HEK293 (cell line): ENCODE measurements around the gene SMARCA2.
A peak's percentile ranks its signal among the peaks of the same experiment; 100 is the strongest.

ENCODE experiments used
- CTCF ChIA-PET: fragments of 350-600 bp; formaldehyde crosslinking; extraction: SDS; loops from one replicate; lab custom pipeline; 2021; ENCODE audit warnings: antibody characterized with exemption; lab: Yijun Ruan, JAX
- POLR2A ChIA-PET: fragments of 300-600 bp; formaldehyde crosslinking; extraction: SDS; loops from one replicate; lab custom pipeline; 2020; ENCODE audit warnings: antibody characterized with exemption, inconsistent platforms; lab: Yijun Ruan, JAX
- H3K27ac ChIP-seq: fragments of 200-500 bp; sonication (Bioruptor generic); 2 replicates; pipeline ENCODE4 v1.5.1; 2014; ENCODE audit warnings: low read depth, low read length, control low read depth, inconsistent platforms; ENCODE audit errors: extremely low read depth
- H3K36me3 ChIP-seq, 2 experiments: fragments of 200-500 bp in 1 of 2; sonication (Bioruptor generic) in 1 of 2; 1 replicate in 1 of 2; 2 replicates in 1 of 2; pipeline ENCODE4 v1.5.1; 2014 to 2017; ENCODE audit warnings: inconsistent platforms in 2 of 2, low read length in 2 of 2; ENCODE audit not compliant: control insufficient read depth in 2 of 2, insufficient read depth in 1 of 2
- H3K4me1 ChIP-seq: fragments of 200-500 bp; sonication (Bioruptor generic); 2 replicates; pipeline ENCODE4 v1.5.1; 2014; ENCODE audit warnings: mild to moderate bottlenecking, low read length, inconsistent platforms; ENCODE audit not compliant: control insufficient read depth, insufficient read depth
- H3K4me3 ChIP-seq: 2 replicates; pipeline ENCODE4 v1.5.1; 2011; ENCODE audit warnings: low read depth, mild to moderate bottlenecking, control low read depth, low read length, moderate library complexity
- H3K9me3 ChIP-seq: fragments of 200-500 bp; sonication (Bioruptor generic); 2 replicates; pipeline ENCODE4 v1.5.1; 2014; ENCODE audit warnings: low read depth, low read length, inconsistent platforms; ENCODE audit not compliant: control insufficient read depth, insufficient read depth
- ELK4 ChIP-seq: IDR thresholded peaks from 2 replicates; pipeline ENCODE4 v1.6.1; 2011; ENCODE audit warnings: mild to moderate bottlenecking, low read depth, low read length, borderline replicate concordance
- KLF16 ChIP-seq: fragments of 450-650 bp; formaldehyde crosslinking; IDR thresholded peaks from 2 replicates; pipeline ENCODE4 v1.5.1; 2017; ENCODE audit warnings: missing biosample characterization, missing genetic modification characterization
- PRDM6 ChIP-seq: fragments of 450-650 bp; formaldehyde crosslinking; IDR thresholded peaks from 2 replicates; pipeline ENCODE4 v1.5.1; 2017; ENCODE audit warnings: missing biosample characterization, missing genetic modification characterization
- YY1 ChIP-seq: fragments of 450-650 bp; formaldehyde crosslinking; IDR thresholded peaks from 2 replicates; pipeline ENCODE4 v1.5.1; 2018; ENCODE audit warnings: missing biosample characterization, missing genetic modification characterization
- ZBTB1 ChIP-seq: fragments of 450-650 bp; formaldehyde crosslinking; IDR thresholded peaks from 2 replicates; pipeline ENCODE4 v1.5.1; 2016; ENCODE audit warnings: missing biosample characterization, missing genetic modification characterization
- ZBTB11 ChIP-seq: fragments of 450-650 bp; formaldehyde crosslinking; conservative IDR thresholded peaks from 2 replicates; pipeline ENCODE4 v1.5.1; 2016; ENCODE audit warnings: low read depth, missing biosample characterization, missing genetic modification characterization
- ZBTB17 ChIP-seq: fragments of 450-650 bp; formaldehyde crosslinking; IDR thresholded peaks from 2 replicates; pipeline ENCODE4 v1.5.1; 2016; ENCODE audit warnings: missing biosample characterization, missing genetic modification characterization
- ZBTB49 ChIP-seq: fragments of 450-650 bp; formaldehyde crosslinking; IDR thresholded peaks from 2 replicates; pipeline ENCODE4 v1.5.1; 2016; ENCODE audit warnings: missing biosample characterization, missing genetic modification characterization, low read depth
- ZNF10 ChIP-seq: fragments of 450-650 bp; formaldehyde crosslinking; IDR thresholded peaks from 2 replicates; pipeline ENCODE4 v1.5.1; 2017; ENCODE audit warnings: missing biosample characterization, missing genetic modification characterization
- ZNF398 ChIP-seq: fragments of 450-650 bp; formaldehyde crosslinking; IDR thresholded peaks from 2 replicates; pipeline ENCODE4 v1.5.1; 2017; ENCODE audit warnings: missing biosample characterization, missing genetic modification characterization
- ZNF529 ChIP-seq: fragments of 450-650 bp; formaldehyde crosslinking; IDR thresholded peaks from 2 replicates; pipeline ENCODE4 v1.5.1; 2017; ENCODE audit warnings: missing genetic modification characterization, missing biosample characterization; ENCODE audit not compliant: insufficient replicate concordance
- ZNF600 ChIP-seq: fragments of 450-650 bp; formaldehyde crosslinking; IDR thresholded peaks from 2 replicates; pipeline ENCODE4 v1.5.1; 2016; ENCODE audit warnings: missing biosample characterization, missing genetic modification characterization
- ZNF621 ChIP-seq: fragments of 450-650 bp; formaldehyde crosslinking; IDR thresholded peaks from 2 replicates; pipeline ENCODE4 v1.5.1; 2017; ENCODE audit warnings: missing biosample characterization, missing genetic modification characterization
- ZNF639 ChIP-seq: fragments of 450-650 bp; formaldehyde crosslinking; IDR thresholded peaks from 2 replicates; pipeline ENCODE4 v1.5.1; 2016; ENCODE audit warnings: missing biosample characterization, missing genetic modification characterization
- ZNF692 ChIP-seq: fragments of 450-650 bp; formaldehyde crosslinking; IDR thresholded peaks from 2 replicates; pipeline ENCODE4 v1.5.1; 2016; ENCODE audit warnings: missing biosample characterization, missing genetic modification characterization
- ZNF704 ChIP-seq: fragments of 450-650 bp; formaldehyde crosslinking; IDR thresholded peaks from 2 replicates; pipeline ENCODE4 v1.5.1; 2016; ENCODE audit warnings: missing biosample characterization, missing genetic modification characterization
- ZNF792 ChIP-seq: fragments of 450-650 bp; formaldehyde crosslinking; IDR thresholded peaks from 2 replicates; pipeline ENCODE4 v1.5.1; 2016; ENCODE audit warnings: missing biosample characterization, missing genetic modification characterization
- ZNF837 ChIP-seq: fragments of 450-650 bp; formaldehyde crosslinking; IDR thresholded peaks from 2 replicates; pipeline ENCODE4 v1.5.1; 2016; ENCODE audit warnings: missing biosample characterization, missing genetic modification characterization
- ZSCAN30 ChIP-seq: fragments of 450-650 bp; IDR thresholded peaks from 2 replicates; pipeline ENCODE4 v1.5.1; 2018; ENCODE audit warnings: missing biosample characterization, mild to moderate bottlenecking, missing genetic modification characterization, moderate library complexity

SMARCA2 gene

GRCh38 chr9:2018162-2018643, 3.1 kb downstream of the SMARCA2 start (continued):
- 0 out of 2 replicates have a peak, but pooled peaks have one; percentile 5 for TF ChIP-seq ZBTB17 (tag by site-specific recombination)
- TF ChIP-seq ZNF398 (tag by site-specific recombination): no peak
- TF ChIP-seq ZNF639 (tag by site-specific recombination): no peak
- TF ChIP-seq ZBTB1: no peak
- TF ChIP-seq ZNF600: peak; percentile 50; the same call in 1 of the 2 replicates
- no peak for TF ChIP-seq ZNF621 (tag by site-specific recombination)
- TF ChIP-seq ZNF792 (tag by site-specific recombination): no peak
- TF ChIP-seq, all 188 proteins: peak for 5

- Histone ChIP-seq H3K27ac (no peak overlapping the region), H3K4me3 (no peak overlapping the region; the same call in 1 of the 2 replicates), H3K4me1 (peaks cover 26% of the 10 kb centered on the region), H3K9me3 (no peaks in the 10 kb centered on the region), H3K36me3 (no peaks in the 10 kb centered on the region)
- ChIA-PET CTCF (interaction anchor here (0.5 kb wide), 1 partner anchor 833 kb away, joined by 3 read pairs; no protein-coding TSS in a partner anchor), POLR2A (interaction anchor here (1.7 kb wide), 1 partner anchor 12 kb away, joined by 4 read pairs; no protein-coding TSS in a partner anchor)
- TF ChIP-seq ZBTB49 (tag by site-specific recombination) (no peak), ZNF704 (no peak), ZSCAN30 (tag by site-specific recombination) (no peak), ZNF529 (tag by site-specific recombination) (no peak), ELK4 (no peak), YY1 (tag by site-specific recombination) (no peak), ZBTB11 (tag by site-specific recombination) (no peak), ZNF692 (tag by site-specific recombination) (no peak), PRDM6 (no peak), KLF16 (tag by site-specific recombination) (no peak), ZNF837 (tag by site-specific recombination) (no peak), ZNF10 (no peak)
Observed at GRCh38 chr9:2018764-2019558, 3.8 kb downstream of the SMARCA2 start.
